ENCODE results near the gene C1orf21. TPM values are rescaled to one million over a fixed set of nuclear protein-coding genes. Genes with fewer than 3 reads are reported as not detected.
"Not testable (repeated sequence)": the region's sequence is repeated elsewhere in the genome, so short reads cannot be mapped to it uniquely, and the experiment has no call there.

Gene C1orf21
- total RNA-seq (2014; rRNA removed; shearing (Covaris generic)) = not detected in 2 replicates

GRCh38 chr1:184386312-184387068, at the start of gene C1orf21:
Gene C1orf21 (plus strand): TSS chr1:184387029. CDS start chr1:184477510, 90,481 bp downstream.
- peak; percentile 93 for DNase-seq (ENCODE audit: low spot score)
- in situ Hi-C loops (cut with HindIII; ENCODE audit: low sequenced_read_pairs) = no loop called here

- DNase-seq (ENCODE audit: low spot score); in situ Hi-C loops (cut with HindIII; ENCODE audit: low sequenced_read_pairs): not testable (repeated sequence)
These were observed 49.0 kb upstream of the C1orf21 start for GRCh38 chr1:184337865-184338264.

DNA sequence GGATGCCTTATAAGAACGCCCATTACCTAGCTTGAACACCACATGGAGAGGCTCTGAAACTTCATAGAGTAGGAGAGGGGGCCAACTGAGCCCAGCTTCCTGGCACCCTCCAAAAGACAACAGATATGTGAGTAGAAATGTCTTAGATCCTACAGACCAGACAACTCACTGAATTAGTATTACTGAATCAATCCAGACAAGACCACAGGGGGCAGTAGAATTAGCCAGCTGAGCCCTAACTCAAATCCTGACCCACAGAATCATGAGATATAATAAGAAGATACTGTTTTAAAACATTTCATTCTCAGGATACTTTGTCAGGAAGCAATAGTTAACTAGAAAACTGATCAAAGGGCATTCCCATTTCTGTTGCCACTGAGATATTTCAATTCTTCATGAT, 45.8 kb upstream of the C1orf21 start:
- in situ Hi-C loops (cut with HindIII; ENCODE audit: low sequenced_read_pairs) = no loop called here

GRCh38 chr1:184350573-184350972, 36.3 kb upstream of the C1orf21 start:
- DNase-seq (ENCODE audit: low spot score) = no peak
- in situ Hi-C loops (cut with HindIII; ENCODE audit: low sequenced_read_pairs) = no loop called here

More for the DNA sequence above, 45.8 kb upstream of the C1orf21 start:
- DNase-seq (ENCODE audit: low spot score) = no peak

DNA sequence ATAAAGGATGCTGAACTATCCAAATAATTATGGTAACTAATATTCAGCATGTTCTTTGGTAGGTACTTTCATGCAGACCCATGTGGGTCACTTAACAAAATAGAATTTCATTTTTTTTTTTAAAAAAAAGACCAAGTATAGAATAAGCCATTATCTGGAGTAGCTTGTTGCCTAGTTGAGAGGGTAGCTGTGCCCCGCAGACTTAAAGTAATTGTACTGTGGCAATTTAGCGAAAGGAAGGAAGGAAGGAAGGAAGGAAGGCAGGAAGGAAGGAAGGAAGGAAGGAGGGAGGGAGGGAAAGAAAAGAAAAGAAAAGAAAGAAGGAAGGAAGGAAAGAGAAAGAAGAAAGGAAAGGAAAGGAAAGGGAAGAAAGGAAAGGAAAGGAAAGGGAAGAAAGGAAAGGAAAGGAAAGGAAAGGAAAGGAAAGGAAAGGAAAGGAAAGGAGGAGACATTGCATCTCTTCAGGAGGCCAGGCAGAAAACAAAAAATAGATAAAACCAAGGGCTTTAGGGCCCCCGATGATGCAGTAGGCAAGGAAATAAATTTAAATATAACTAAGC, 35.3 kb upstream of the C1orf21 start:
- in situ Hi-C loops (cut with HindIII; ENCODE audit: low sequenced_read_pairs) = no loop called here

GRCh38 chr1:184352776-184353175, 34.1 kb upstream of the C1orf21 start:
- DNase-seq (ENCODE audit: low spot score) = no peak
- in situ Hi-C loops (cut with HindIII; ENCODE audit: low sequenced_read_pairs) = no loop called here

More for the DNA sequence above, 35.3 kb upstream of the C1orf21 start:
- DNase-seq (ENCODE audit: low spot score) = no peak

- in situ Hi-C loops (cut with HindIII; ENCODE audit: low sequenced_read_pairs) = no loop called here
- DNase-seq (ENCODE audit: low spot score) = no peak
These were observed 32.1 kb upstream of the C1orf21 start for GRCh38 chr1:184354719-184355118.

DNA sequence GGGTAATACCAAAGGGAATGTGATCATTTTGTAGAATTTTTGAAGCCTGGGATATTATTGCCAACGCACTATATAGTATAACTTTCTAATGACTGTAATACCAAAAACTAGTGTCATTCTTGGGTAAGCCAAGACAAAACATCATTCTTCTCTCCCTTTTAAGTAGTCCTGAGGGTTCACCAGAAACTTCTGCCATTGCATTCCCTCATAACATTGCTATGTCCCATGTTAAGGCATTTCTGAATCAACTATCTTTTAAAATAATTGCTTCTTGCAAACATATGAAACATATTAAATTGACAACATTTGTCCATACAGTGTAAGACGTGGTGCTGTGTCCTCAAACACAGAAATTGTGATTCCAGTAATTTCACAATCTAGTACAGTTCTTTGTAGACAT, 29.9 kb upstream of the C1orf21 start:
- DNase-seq (ENCODE audit: low spot score) = no peak
- in situ Hi-C loops (cut with HindIII; ENCODE audit: low sequenced_read_pairs) = no loop called here

DNA sequence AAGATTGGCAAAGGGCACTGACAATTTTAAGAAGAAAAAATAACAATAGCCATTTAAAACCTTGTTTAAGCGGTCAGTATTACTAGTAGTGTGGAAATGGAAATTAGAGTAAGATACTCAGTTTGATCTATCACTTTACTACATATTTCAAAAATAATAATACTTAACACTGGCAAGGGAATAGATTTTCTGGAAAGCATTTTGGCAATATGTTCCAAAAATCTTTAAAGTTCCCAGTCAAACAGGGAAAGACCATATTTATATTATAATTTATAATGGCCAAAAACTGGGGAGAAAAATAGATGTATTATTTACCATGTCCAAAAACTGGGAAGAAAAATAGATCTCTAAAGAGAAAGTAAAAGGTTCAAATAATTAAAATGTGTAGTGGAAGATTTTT, 28.6 kb upstream of the C1orf21 start:
- in situ Hi-C loops (cut with HindIII; ENCODE audit: low sequenced_read_pairs) = no loop called here
- no peak for DNase-seq (ENCODE audit: low spot score)

GRCh38 chr1:184359909-184360308, 26.9 kb upstream of the C1orf21 start:
- in situ Hi-C loops (cut with HindIII; ENCODE audit: low sequenced_read_pairs) = no loop called here
- DNase-seq (ENCODE audit: low spot score) = no peak

GRCh38 chr1:184362876-184363275, 24.0 kb upstream of the C1orf21 start:
- in situ Hi-C loops (cut with HindIII; ENCODE audit: low sequenced_read_pairs) = no loop called here
- DNase-seq (ENCODE audit: low spot score) = no peak

DNA sequence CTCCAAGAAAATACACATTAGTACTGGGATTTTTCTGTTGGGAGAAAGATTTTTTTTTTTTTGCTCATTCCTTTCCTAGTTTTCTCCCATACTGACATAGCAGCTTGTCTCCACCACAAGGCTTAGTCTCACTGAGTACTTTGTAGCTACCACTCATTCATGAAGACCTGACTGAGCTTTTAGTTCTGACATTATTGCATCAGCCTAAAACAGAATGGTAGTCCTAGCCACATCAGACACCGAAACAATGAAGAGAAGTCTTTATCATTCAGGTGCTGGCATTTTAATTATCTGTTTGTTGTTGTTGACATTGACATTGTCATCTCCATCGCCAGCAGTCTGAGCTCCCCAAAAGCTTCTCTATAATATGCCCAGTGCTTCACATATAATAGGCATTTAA, 21.1 kb upstream of the C1orf21 start:
- in situ Hi-C loops (cut with HindIII; ENCODE audit: low sequenced_read_pairs) = no loop called here
- DNase-seq (ENCODE audit: low spot score) = no peak

DNA sequence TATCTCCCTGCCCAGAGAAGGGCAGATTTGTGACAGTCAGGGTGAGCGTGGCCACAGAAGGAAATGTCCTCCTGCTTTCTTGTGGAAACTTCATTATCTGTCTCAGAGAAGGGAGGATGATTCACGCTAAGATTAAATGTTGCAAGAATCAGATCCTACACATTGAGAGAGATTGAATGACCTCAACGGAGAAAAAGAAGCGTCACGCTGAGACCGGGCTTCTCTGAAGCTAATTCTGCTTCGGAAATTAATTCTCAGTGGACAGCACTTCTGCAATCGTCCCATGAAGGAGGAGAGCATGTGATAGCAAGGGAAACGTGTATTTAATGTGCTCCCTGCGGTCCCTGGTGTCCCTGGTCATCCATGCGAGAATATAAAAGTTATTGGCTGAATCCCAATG, 19.8 kb upstream of the C1orf21 start:
- in situ Hi-C loops (cut with HindIII; ENCODE audit: low sequenced_read_pairs) = no loop called here

GRCh38 chr1:184367427-184368038, 19.3 kb upstream of the C1orf21 start:
- in situ Hi-C loops (cut with HindIII; ENCODE audit: low sequenced_read_pairs) = no loop called here
- no peak for DNase-seq (ENCODE audit: low spot score)

More for the DNA sequence above, 19.8 kb upstream of the C1orf21 start:
- DNase-seq (ENCODE audit: low spot score) = no peak

GRCh38 chr1:184368354-184368753, 18.5 kb upstream of the C1orf21 start:
- in situ Hi-C loops (cut with HindIII; ENCODE audit: low sequenced_read_pairs) = no loop called here
- DNase-seq (ENCODE audit: low spot score) = no peak

DNA sequence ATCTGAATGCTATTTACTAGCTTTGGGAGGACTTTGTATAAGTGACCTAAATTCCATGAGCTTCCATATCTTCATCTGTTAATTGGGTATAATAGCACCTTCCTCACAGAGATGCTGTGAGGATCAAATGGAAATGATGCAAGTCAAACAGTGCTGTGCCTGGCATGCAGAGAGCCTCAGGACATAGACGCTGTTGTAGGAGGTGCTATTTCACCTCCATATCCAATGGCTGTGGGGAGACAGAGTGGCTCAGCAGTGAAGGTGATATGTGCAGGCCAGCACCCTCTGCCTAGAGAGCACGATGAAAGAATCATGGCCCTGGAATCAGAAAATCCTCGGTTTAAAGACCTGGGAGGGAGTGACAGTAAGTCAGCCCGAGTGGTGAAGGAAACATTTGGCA, 16.0 kb upstream of the C1orf21 start:
- in situ Hi-C loops (cut with HindIII; ENCODE audit: low sequenced_read_pairs) = no loop called here
- no peak for DNase-seq (ENCODE audit: low spot score)

DNA sequence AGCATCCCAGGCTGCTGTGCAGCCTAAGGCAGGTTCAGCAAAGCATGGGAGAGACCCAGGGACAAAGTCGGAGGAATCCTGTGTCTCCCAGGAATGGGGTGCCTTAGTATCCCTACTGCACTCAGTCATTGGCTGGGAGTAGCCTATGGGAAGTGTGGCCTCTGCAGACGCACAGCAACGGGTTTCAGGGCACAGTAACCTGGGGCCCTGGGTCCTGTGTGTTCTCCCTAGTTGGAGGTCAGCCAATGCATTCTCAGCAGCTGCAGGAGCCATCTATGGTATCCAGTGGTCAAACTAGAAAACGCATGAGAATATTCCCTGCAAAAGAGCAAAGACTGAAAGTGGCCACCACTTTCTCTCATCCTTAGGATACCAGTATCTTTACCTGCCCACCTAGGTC, 13.7 kb upstream of the C1orf21 start:
- in situ Hi-C loops (cut with HindIII; ENCODE audit: low sequenced_read_pairs) = no loop called here
- no peak for DNase-seq (ENCODE audit: low spot score)

DNA sequence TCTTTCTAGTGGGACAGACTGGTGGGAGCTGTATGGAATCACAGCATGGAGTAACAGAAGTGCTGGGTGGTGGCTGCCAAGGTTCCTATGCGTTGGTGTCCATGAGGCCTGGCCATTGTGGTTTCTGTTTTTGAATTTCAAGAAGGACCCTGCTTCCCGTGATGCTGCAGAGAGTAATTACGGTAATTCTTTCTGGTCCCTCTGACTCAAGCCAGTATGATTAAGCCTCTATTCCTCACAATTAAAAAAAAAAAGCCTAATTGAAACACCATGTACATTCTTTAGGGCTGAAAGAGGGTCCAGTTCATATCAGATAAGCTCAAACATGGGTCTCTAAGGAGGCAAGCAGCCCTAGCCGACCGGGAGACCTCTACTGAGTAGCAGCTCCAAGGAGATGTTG, 10.5 kb upstream of the C1orf21 start:
- DNase-seq (ENCODE audit: low spot score) = no peak

DNA sequence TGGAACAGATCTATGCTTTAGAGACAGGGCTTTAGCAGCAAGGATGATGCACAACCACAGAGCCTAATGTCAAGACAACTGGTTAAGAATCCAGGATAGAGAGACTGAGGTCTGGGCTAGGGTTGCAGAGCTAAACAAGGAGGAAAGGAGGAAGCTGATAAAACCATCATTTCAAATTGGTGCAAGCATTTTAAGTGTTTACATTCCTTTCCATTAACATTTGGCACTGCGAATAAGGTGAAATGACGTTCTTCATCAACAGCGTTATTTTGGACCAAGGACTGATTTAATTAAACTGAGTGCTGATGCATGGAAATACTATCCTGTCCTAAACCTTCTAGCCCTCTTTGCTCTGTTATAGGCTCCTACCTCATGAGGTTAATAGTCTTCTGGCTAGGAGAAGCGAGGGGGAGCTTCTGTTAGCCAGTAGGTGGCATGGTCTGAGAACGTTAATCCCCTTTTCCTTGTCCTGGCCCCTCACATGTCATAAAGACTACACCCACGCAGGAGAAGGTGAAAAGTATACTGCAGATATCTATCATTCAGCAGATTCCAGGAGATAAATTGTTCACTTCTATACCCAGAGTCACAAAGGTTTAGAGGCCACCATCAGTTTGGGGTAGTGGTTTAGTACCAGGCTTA, 7.6 kb upstream of the C1orf21 start:
- in situ Hi-C loops (cut with HindIII; ENCODE audit: low sequenced_read_pairs) = no loop called here

More for the DNA sequence above, 10.5 kb upstream of the C1orf21 start:
- in situ Hi-C loops (cut with HindIII; ENCODE audit: low sequenced_read_pairs) = no loop called here

GRCh38 chr1:184380468-184380867, 6.4 kb upstream of the C1orf21 start:
- in situ Hi-C loops (cut with HindIII; ENCODE audit: low sequenced_read_pairs) = no loop called here
- no peak for DNase-seq (ENCODE audit: low spot score)

More for the DNA sequence above, 7.6 kb upstream of the C1orf21 start:
- peak; percentile 17 for DNase-seq (ENCODE audit: low spot score)
